ENCODE data around the gene UNC13A. TPM values are rescaled to one million over a fixed set of nuclear protein-coding genes. Genes with fewer than 3 reads are reported as not detected.

The UNC13A gene
- total RNA-seq, 4 donors from 2014 or later = under 0.01 to 0.40 (median 0.15) TPM

GRCh38 chr19:17632577-17632976 lies 55.6 kb downstream of the UNC13A start:
- no peaks in the 10 kb centered on the region for H3K9me3 ChIP-seq
- no peak overlapping the region for H3K4me3 ChIP-seq
- TF ChIP-seq POLR2AphosphoS5 (IDR thresholded peaks at IDR 0.05) (no peak), EP300 (IDR thresholded peaks at IDR 0.05) (no peak), POLR2A (IDR thresholded peaks at IDR 0.05) (no peak)
- TF ChIP-seq, protein P1, sequence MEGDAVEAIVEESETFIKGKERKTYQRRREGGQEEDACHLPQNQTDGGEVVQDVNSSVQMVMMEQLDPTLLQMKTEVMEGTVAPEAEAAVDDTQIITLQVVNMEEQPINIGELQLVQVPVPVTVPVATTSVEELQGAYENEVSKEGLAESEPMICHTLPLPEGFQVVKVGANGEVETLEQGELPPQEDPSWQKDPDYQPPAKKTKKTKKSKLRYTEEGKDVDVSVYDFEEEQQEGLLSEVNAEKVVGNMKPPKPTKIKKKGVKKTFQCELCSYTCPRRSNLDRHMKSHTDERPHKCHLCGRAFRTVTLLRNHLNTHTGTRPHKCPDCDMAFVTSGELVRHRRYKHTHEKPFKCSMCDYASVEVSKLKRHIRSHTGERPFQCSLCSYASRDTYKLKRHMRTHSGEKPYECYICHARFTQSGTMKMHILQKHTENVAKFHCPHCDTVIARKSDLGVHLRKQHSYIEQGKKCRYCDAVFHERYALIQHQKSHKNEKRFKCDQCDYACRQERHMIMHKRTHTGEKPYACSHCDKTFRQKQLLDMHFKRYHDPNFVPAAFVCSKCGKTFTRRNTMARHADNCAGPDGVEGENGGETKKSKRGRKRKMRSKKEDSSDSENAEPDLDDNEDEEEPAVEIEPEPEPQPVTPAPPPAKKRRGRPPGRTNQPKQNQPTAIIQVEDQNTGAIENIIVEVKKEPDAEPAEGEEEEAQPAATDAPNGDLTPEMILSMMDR (IDR thresholded peaks at IDR 0.05) = no peak
- no peaks in the 10 kb centered on the region for H3K36me3 ChIP-seq
- H3K4me1 ChIP-seq = no peaks in the 10 kb centered on the region
- H3K27me3 ChIP-seq = peaks cover 16% of the 10 kb centered on the region
- ATAC-seq = no peak
- H3K27ac ChIP-seq = no peak overlapping the region
- WGBS, 2 donors (ENCODE audit: low coverage in 1 of 2) = no CpG with 5 or more reads among the region's 9 CpGs

DNA sequence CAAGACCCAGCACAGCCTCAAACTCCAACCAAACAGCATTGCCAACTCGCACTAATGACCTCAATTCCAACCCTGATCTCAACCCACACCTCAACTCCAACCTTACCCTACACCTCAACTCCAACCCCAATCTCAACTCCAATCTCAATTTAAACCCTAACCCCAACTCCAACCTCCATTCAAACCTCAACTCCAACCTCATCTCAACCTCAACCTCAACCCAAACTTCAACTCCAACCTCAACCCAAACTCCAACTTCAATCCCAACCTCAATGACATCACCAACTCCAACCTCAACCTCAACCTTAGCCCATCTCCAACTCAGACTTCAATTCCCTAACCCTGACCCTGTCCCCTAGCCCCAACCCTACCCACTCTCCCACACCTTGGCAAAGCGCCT lies 58.4 kb downstream of the UNC13A start:
- TF ChIP-seq POLR2AphosphoS5 (IDR thresholded peaks at IDR 0.05) = no peak
- TF ChIP-seq, protein P1 (IDR thresholded peaks at IDR 0.05) = no peak
- no peak for TF ChIP-seq EP300 (IDR thresholded peaks at IDR 0.05)
- TF ChIP-seq POLR2A (IDR thresholded peaks at IDR 0.05) = no peak
- H3K27ac ChIP-seq = no peak overlapping the region
- 67 to 100% methylated on average over 1 of the region's 2 CpGs for WGBS, 2 donors (ENCODE audit: low coverage in 1 of 2)

DNA sequence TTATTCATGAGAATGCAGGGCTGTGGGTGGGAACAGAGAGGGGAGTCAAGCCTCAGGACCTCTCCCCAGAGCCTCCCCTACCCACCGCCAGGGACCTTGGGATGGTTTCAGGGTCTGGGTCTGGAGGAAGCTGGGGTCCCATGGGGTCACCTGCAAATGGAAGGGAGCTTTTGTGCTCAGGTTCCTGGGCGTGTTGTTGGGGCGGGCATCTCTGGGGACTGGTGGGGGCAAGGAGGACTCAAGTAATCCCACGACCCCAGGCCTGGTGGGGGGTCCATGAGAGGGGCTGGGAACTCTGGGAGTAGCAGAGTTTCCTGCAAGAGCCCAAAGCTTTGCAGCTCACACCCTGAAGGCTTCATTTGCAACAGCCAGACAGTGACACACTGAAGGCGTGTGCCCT lies 60.2 kb downstream of the UNC13A start:
- H3K4me3 ChIP-seq = no peak overlapping the region
- H3K4me1 ChIP-seq = no peaks in the 10 kb centered on the region
- ATAC-seq = no peak
- TF ChIP-seq, protein P1 (IDR thresholded peaks at IDR 0.05) = no peak
- TF ChIP-seq POLR2A (IDR thresholded peaks at IDR 0.05) (no peak), POLR2AphosphoS5 (IDR thresholded peaks at IDR 0.05) (no peak), EP300 (IDR thresholded peaks at IDR 0.05) (no peak)
- no peaks in the 10 kb centered on the region for H3K9me3 ChIP-seq
- H3K27me3 ChIP-seq = peaks cover 2% of the 10 kb centered on the region
- H3K27ac ChIP-seq = no peak overlapping the region
- WGBS, 2 donors (ENCODE audit: low coverage in 1 of 2) = 50 to 100% methylated on average over 1 of the region's 5 CpGs
- H3K36me3 ChIP-seq = no peaks in the 10 kb centered on the region

More for the DNA sequence above, 58.4 kb downstream of the UNC13A start:
- Histone ChIP-seq H3K9me3 (no peaks in the 10 kb centered on the region), H3K36me3 (no peaks in the 10 kb centered on the region), H3K4me3 (no peak overlapping the region), H3K4me1 (no peaks in the 10 kb centered on the region), H3K27me3 (peaks cover 4% of the 10 kb centered on the region)
- no peak for ATAC-seq

- H3K4me1 ChIP-seq = no peaks in the 10 kb centered on the region
- no peak overlapping the region for H3K27ac ChIP-seq
- H3K4me3 ChIP-seq = no peak overlapping the region
- no peak for ATAC-seq
- TF ChIP-seq EP300 (IDR thresholded peaks at IDR 0.05) = no peak
- TF ChIP-seq, protein P1 (IDR thresholded peaks at IDR 0.05) = no peak
- H3K9me3 ChIP-seq = peaks cover 0 to 3% (median 0%) of the 10 kb centered on the region in 3 donors
- WGBS, 2 donors (ENCODE audit: low coverage in 1 of 2) = 93% methylated on average over 2 of the region's 3 CpGs; no CpG with 5 or more reads in 1 of the 2 donors
- H3K27me3 ChIP-seq = peaks cover 9% of the 10 kb centered on the region
- no peaks in the 10 kb centered on the region for H3K36me3 ChIP-seq
Observed at GRCh38 chr19:17627161-17627560, 61.0 kb downstream of the UNC13A start.

- H3K9me3 ChIP-seq = peaks cover 0 to 9% (median 0%) of the 10 kb centered on the region in 3 donors
- no peaks in the 10 kb centered on the region for H3K4me1 ChIP-seq
- no peak overlapping the region for H3K4me3 ChIP-seq
- TF ChIP-seq, protein P1 (IDR thresholded peaks at IDR 0.05) = no peak
- TF ChIP-seq POLR2A (IDR thresholded peaks at IDR 0.05) (no peak), EP300 (IDR thresholded peaks at IDR 0.05) (no peak), POLR2AphosphoS5 (IDR thresholded peaks at IDR 0.05) (no peak)
- peaks cover 10% of the 10 kb centered on the region for H3K27me3 ChIP-seq
- no peaks in the 10 kb centered on the region for H3K36me3 ChIP-seq
- no peak for ATAC-seq
- no peak overlapping the region for H3K27ac ChIP-seq
- whole genome bisulfite sequencing, 2 donors (ENCODE audit: low coverage in 1 of 2) = 79 to 87% methylated on average over 8 to 12 of the region's 12 CpGs
Observed at GRCh38 chr19:17626456-17627015, 61.6 kb downstream of the UNC13A start.

Data from gastroesophageal sphincter (tissue), 4 donors.